Measurements from ENCODE around the gene NAIF1. TPM values are rescaled to one million over a fixed set of nuclear protein-coding genes. Genes with fewer than 3 reads are reported as not detected.
"Not testable (repeated sequence)": the region's sequence is repeated elsewhere in the genome, so short reads cannot be mapped to it uniquely, and the experiment has no call there.

Gene NAIF1
- total RNA-seq, 1 experiment from 2014 or later = 14.6 TPM

DNA sequence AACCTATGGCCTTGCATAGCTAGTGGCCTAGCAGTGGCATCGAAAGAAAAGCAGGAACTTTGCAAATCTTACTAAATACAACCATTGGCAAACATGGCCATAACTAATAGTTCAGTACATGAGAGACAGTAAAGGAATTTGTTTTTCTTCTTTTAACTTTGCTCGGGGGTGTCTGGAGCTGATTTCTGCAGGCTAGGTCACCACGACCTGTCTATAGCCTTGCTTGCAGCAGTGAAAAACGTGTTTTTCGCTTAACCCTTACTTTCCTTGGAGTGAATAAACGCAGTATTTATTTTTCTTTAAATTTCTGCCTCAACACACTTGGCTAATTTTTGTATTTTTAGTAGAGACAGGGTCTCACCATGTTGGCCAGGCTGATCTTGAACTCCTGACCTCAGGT is 19.9 kb downstream of the NAIF1 start:
- H3K9me3 ChIP-seq (ENCODE audit: control insufficient read depth, insufficient read depth, low read depth, low read length) = no peaks in the 10 kb centered on the region
- DNase-seq (ENCODE audit: low read depth, low spot score) (no peak), ATAC-seq (no peak)
- ChIA-PET POLR2A (no interaction called here), CTCF (no interaction called here)
- BruUV-seq (replicated peaks) = no TSS peak
- no peaks in the 10 kb centered on the region for H3K4me1 ChIP-seq (ENCODE audit: control insufficient read depth, insufficient read depth, low read length)
- no peaks in the 10 kb centered on the region for H3K36me3 ChIP-seq (ENCODE audit: control insufficient read depth, insufficient read depth, low read length)
- TF ChIP-seq POLR2AphosphoS5 (IDR thresholded peaks at IDR 0.05; ENCODE audit: low read depth, low read length) (no peak), TCF7L2 (IDR thresholded peaks at IDR 0.05; ENCODE audit: low read depth, low read length) (no peak), SIN3A (IDR thresholded peaks at IDR 0.05; ENCODE audit: borderline replicate concordance, insufficient read depth, low read depth, low read length) (no peak)
- TF ChIP-seq, protein P1, sequence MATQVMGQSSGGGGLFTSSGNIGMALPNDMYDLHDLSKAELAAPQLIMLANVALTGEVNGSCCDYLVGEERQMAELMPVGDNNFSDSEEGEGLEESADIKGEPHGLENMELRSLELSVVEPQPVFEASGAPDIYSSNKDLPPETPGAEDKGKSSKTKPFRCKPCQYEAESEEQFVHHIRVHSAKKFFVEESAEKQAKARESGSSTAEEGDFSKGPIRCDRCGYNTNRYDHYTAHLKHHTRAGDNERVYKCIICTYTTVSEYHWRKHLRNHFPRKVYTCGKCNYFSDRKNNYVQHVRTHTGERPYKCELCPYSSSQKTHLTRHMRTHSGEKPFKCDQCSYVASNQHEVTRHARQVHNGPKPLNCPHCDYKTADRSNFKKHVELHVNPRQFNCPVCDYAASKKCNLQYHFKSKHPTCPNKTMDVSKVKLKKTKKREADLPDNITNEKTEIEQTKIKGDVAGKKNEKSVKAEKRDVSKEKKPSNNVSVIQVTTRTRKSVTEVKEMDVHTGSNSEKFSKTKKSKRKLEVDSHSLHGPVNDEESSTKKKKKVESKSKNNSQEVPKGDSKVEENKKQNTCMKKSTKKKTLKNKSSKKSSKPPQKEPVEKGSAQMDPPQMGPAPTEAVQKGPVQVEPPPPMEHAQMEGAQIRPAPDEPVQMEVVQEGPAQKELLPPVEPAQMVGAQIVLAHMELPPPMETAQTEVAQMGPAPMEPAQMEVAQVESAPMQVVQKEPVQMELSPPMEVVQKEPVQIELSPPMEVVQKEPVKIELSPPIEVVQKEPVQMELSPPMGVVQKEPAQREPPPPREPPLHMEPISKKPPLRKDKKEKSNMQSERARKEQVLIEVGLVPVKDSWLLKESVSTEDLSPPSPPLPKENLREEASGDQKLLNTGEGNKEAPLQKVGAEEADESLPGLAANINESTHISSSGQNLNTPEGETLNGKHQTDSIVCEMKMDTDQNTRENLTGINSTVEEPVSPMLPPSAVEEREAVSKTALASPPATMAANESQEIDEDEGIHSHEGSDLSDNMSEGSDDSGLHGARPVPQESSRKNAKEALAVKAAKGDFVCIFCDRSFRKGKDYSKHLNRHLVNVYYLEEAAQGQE (IDR thresholded peaks at IDR 0.05; ENCODE audit: insufficient read depth in 1 of 2, low read depth in 2 of 2, low read length in 1 of 2) = no peak
- TF ChIP-seq, protein P2, sequence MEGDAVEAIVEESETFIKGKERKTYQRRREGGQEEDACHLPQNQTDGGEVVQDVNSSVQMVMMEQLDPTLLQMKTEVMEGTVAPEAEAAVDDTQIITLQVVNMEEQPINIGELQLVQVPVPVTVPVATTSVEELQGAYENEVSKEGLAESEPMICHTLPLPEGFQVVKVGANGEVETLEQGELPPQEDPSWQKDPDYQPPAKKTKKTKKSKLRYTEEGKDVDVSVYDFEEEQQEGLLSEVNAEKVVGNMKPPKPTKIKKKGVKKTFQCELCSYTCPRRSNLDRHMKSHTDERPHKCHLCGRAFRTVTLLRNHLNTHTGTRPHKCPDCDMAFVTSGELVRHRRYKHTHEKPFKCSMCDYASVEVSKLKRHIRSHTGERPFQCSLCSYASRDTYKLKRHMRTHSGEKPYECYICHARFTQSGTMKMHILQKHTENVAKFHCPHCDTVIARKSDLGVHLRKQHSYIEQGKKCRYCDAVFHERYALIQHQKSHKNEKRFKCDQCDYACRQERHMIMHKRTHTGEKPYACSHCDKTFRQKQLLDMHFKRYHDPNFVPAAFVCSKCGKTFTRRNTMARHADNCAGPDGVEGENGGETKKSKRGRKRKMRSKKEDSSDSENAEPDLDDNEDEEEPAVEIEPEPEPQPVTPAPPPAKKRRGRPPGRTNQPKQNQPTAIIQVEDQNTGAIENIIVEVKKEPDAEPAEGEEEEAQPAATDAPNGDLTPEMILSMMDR (IDR thresholded peaks at IDR 0.05) = no peak
- no peak overlapping the region for H3K4me3 ChIP-seq (ENCODE audit: low read depth in 2 of 2, low read length in 2 of 2)
- no peaks in the 10 kb centered on the region for H3K27me3 ChIP-seq (ENCODE audit: control insufficient read depth, insufficient read depth, low read length)
- in situ Hi-C loops (cut with HindIII; ENCODE audit: low pct_unique_long_range_greater_than_20kb, low sequenced_read_pairs) = no loop called here
- intact Hi-C loops (cut with micrococcal nuclease; ENCODE audit: unreplicated experiment) = no loop called here
- H3K27ac ChIP-seq (ENCODE audit: low read length) = no peak overlapping the region

DNA sequence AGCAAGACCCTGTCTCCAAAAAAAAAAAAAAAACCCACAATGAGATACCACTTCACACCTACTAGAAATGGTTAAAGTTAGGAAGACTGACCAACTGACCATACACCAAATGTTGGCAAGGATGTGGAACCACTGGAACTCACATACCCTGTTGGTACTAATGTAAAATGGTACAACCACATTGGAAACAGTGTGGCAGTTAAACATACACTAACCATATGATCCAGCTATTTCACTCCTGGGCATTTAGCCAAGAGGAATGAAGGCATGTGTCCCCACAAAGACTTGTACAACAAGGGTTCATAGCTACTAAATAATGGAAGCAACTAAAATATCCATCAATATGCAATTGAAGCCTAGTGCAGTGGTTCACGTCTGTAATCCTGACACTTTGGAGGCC is 21.3 kb downstream of the NAIF1 start:
- no peaks in the 10 kb centered on the region for H3K9me3 ChIP-seq (ENCODE audit: control insufficient read depth, insufficient read depth, low read depth, low read length)
- TF ChIP-seq SIN3A (IDR thresholded peaks at IDR 0.05; ENCODE audit: borderline replicate concordance, insufficient read depth, low read depth, low read length) (no peak), TCF7L2 (IDR thresholded peaks at IDR 0.05; ENCODE audit: low read depth, low read length) (no peak)
- TF ChIP-seq, protein P1 (IDR thresholded peaks at IDR 0.05; ENCODE audit: insufficient read depth in 1 of 2, low read depth in 2 of 2, low read length in 1 of 2) = no peak
- H3K27me3 ChIP-seq (ENCODE audit: control insufficient read depth, insufficient read depth, low read length) = no peaks in the 10 kb centered on the region
- no peak overlapping the region for H3K4me3 ChIP-seq (ENCODE audit: low read depth in 2 of 2, low read length in 2 of 2)
- BruUV-seq (replicated peaks) = no TSS peak
- ChIA-PET CTCF (no interaction called here), POLR2A (interaction anchor here (0.7 kb wide), 1 partner anchor 64 kb away, joined by 6 read pairs; no protein-coding TSS in a partner anchor)
- ATAC-seq (no peak), DNase-seq (ENCODE audit: low read depth, low spot score) (no peak)
- H3K36me3 ChIP-seq (ENCODE audit: control insufficient read depth, insufficient read depth, low read length) = no peaks in the 10 kb centered on the region
- no peaks in the 10 kb centered on the region for H3K4me1 ChIP-seq (ENCODE audit: control insufficient read depth, insufficient read depth, low read length)
- in situ Hi-C loops (cut with HindIII; ENCODE audit: low pct_unique_long_range_greater_than_20kb, low sequenced_read_pairs) = no loop called here
- intact Hi-C loops (cut with micrococcal nuclease; ENCODE audit: unreplicated experiment) = no loop called here
- no peak overlapping the region for H3K27ac ChIP-seq (ENCODE audit: low read length)

DNA sequence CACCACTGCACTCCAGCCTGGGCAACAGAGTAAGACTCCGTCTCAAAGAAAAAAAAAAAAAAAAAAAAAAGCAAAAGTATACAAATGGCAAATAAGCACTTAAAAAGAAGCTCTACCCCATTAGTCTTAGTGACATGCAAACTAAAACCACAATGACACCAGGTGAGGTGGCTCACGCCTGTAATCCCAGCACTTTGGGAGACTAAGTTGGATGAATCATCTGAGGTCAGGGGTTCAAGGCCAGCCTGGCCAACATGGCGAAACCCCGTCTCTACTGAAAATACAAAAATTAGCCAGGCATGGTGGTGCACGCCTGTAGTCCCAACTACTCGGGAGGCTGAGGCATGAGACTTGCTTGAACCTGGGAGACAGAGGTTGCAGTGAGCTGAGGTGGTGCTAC is 21.7 kb downstream of the NAIF1 start:
- intact Hi-C loops (cut with micrococcal nuclease; ENCODE audit: unreplicated experiment); CTCF ChIA-PET; in situ Hi-C loops (cut with HindIII; ENCODE audit: low pct_unique_long_range_greater_than_20kb, low sequenced_read_pairs); DNase-seq (ENCODE audit: low read depth, low spot score); H3K27me3 ChIP-seq (ENCODE audit: control insufficient read depth, insufficient read depth, low read length); H3K9me3 ChIP-seq (ENCODE audit: control insufficient read depth, insufficient read depth, low read depth, low read length); H3K4me3 ChIP-seq (ENCODE audit: low read depth in 2 of 2, low read length in 2 of 2); H3K36me3 ChIP-seq (ENCODE audit: control insufficient read depth, insufficient read depth, low read length); H3K4me1 ChIP-seq (ENCODE audit: control insufficient read depth, insufficient read depth, low read length); ATAC-seq; BruUV-seq (replicated peaks); H3K27ac ChIP-seq (ENCODE audit: low read length): not testable (repeated sequence)
- POLR2A ChIA-PET = interaction anchor here (0.7 kb wide), 1 partner anchor 63 kb away, joined by 6 read pairs; no protein-coding TSS in a partner anchor
